AG09309 (cell line): ENCODE results near the gene TMEM240.
"Not testable (repeated sequence)": the region's sequence is repeated elsewhere in the genome, so short reads cannot be mapped to it uniquely, and the experiment has no call there.

Experiments
- DNase-seq: peaks from one replicate; pipeline ENCODE4 v3.0.0-alpha.2; 2010; ENCODE audit warnings: low read depth
- H3K4me3 ChIP-seq: 2 replicates; pipeline ENCODE4 v1.5.1; 2011; ENCODE audit warnings: mild to moderate bottlenecking, low read depth, low read length, moderate library complexity; ENCODE audit not compliant: control insufficient read depth
- TF ChIP-seq, protein P1 (sequence below): IDR thresholded peaks from 2 replicates; pipeline ENCODE4 v1.5.1; 2011; ENCODE audit warnings: mild to moderate bottlenecking, low read depth, low read length, inconsistent platforms; ENCODE audit not compliant: insufficient read depth, control insufficient read depth; ENCODE audit errors: missing control alignments

TMEM240 gene

DNA sequence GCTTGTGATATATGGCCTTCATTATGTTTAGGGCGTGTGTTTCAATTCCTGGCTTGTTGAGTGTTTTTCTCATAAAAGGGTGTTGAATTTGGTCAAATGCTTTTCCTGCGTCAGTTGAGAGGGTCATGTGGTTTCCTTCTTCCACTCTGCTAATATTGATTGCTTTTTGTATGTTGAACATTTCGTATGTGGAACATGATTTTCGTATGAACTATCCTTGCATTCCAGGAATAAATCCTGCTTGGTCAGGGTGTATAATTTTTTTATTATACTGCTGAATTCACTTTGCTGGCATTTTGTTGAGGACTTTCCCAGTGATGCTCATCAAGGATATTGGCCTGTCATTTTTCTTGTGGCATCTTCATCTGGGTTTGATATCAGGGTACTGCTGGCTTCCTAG, 33.1 kb downstream of the TMEM240 start:
- no peak overlapping the region for H3K4me3 ChIP-seq
- DNase-seq: no peak
- TF ChIP-seq, protein P1, sequence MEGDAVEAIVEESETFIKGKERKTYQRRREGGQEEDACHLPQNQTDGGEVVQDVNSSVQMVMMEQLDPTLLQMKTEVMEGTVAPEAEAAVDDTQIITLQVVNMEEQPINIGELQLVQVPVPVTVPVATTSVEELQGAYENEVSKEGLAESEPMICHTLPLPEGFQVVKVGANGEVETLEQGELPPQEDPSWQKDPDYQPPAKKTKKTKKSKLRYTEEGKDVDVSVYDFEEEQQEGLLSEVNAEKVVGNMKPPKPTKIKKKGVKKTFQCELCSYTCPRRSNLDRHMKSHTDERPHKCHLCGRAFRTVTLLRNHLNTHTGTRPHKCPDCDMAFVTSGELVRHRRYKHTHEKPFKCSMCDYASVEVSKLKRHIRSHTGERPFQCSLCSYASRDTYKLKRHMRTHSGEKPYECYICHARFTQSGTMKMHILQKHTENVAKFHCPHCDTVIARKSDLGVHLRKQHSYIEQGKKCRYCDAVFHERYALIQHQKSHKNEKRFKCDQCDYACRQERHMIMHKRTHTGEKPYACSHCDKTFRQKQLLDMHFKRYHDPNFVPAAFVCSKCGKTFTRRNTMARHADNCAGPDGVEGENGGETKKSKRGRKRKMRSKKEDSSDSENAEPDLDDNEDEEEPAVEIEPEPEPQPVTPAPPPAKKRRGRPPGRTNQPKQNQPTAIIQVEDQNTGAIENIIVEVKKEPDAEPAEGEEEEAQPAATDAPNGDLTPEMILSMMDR: no peak

DNA sequence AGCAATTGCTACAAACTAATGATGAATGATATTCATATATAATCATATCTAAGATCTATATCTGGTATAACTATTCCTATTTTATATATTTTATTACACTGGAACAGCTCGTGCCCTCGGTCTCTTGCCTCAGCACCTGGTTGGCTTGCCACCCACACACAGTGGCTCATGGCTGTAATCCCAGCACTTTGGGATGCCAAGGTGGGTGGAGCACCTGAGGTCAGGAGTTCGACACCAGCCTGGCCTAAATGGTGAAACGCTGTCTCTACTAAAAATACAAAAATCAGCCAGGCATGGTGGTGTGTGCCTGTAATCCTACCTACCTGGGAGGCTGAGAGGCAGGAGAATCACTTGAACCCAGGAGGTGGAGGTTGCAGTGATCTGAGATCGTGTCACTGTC, 34.6 kb downstream of the TMEM240 start:
- DNase-seq, H3K4me3 ChIP-seq: not testable (repeated sequence)

DNA sequence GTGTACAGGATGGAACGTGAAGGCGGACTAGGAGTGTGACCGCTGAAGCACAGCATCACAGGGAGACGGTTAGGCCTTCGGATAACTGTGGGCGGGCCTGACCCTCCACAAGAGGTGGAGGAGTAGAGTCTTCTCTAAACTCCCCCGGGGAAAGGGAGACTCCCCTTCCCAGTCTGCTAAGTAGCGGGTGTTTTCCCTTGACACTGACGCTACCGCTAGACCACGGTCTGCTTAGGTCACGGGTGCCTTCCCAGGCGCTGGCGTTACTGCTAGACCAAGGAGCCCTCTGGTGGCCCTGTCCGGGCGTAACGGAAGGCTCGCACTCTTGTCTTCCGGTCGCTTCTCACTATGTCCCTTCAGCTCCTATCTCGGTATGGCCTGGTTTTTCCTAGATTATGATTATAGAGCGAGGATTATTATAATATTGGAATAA, 35.0 kb downstream of the TMEM240 start:
- not testable (repeated sequence) for DNase-seq, H3K4me3 ChIP-seq

DNA sequence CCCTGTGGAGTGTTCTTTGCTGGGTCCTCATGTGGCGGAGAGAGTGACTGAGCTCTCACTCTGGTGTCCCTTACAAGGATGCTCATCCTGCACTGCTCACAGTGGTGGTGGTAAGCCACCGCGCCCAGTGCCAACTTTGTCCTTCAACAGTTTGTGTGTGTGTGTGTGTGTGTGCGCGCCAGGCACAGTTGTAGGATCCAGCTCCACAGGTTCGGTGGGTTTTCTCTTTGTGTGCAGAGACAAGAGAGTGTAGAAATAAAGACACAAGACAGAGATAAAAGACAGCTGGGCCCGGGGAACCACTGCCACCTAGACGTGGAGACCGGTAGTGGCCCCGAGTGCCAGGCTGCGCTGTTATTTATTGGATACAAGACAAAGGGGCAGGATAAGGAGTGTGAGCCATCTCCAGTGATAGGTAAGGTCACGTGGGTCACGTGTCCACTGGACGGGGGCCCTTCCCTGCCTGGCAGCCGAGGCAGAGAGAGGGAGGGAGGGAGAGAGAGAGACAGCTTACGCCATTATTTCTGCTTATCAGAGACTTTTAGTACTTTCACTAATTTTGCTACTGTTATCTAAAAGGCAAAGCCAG, 35.6 kb downstream of the TMEM240 start:
- not testable (repeated sequence) for DNase-seq, H3K4me3 ChIP-seq
- TF ChIP-seq, protein P1: peak; percentile 65

More for the DNA sequence above, 35.0 kb downstream of the TMEM240 start:
- TF ChIP-seq, protein P1: peak; percentile 26

DNA sequence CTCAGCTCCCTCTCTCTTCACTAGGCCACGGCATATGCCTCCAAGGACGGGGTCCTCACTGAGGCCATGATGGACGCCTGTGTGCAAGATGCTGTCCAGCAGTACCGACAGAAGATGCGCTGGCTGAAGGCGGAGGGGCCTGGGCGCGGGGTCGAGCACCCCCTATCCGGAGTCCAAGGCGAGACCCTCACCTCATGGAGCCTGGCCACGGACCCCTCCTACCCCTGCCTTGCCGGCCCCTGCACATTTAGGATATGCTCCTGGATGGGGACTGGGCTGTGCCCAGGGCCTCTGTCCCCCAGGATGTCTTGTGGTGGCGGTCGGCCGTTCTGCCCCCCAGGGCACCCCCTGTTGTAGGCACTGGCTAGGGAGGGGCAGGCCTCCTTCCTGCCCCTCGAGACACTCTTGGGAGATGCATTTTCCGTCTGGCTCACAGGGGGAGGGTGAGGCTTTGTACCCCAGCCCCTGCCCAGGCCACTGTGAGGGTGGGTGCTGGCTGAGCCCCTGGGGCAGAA, 44.9 kb downstream of the TMEM240 start:
- DNase-seq, H3K4me3 ChIP-seq: not testable (repeated sequence)

DNA sequence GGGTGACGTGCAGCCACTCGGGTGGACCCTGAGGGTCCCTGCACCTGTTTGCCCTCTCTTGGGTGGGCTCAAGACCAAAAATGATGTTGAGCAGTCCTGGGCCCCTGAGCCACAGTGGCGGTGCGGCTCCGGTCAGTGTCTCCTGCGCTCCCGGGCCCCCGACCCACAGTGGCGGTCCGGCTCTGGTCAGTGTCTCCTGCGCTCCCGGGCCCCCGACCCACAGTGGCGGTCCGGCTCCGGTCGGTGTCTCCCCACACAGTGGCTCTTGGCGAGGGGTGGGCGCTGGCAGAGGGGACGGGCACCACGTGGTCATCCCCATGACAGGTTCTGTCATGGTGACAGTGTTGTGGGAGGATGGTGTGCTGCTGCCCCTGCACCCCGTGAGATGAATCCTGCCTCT, 46.1 kb downstream of the TMEM240 start:
- H3K4me3 ChIP-seq, DNase-seq: not testable (repeated sequence)

DNA sequence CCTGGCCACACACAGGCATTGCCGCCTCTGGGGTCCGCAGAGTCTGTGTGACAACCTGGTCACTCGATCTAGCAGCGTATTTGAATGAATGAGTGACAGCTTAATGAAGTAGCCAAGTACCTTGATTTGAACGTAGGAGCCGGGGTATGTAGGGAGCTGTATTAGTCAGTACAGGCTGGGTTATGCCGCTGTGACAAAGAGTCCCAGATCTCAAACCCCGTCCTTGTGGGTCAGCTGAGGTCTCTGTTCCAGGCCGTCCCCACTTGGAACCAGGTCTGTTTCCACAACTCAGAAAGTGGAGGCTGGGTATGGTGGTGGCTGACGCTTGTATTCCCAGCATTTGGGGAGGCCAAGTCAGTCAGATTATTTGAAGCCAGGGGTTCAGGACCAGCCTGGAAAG, 48.8 kb downstream of the TMEM240 start:
- DNase-seq: no peak
- TF ChIP-seq, protein P1: no peak
- no peak overlapping the region for H3K4me3 ChIP-seq

DNA sequence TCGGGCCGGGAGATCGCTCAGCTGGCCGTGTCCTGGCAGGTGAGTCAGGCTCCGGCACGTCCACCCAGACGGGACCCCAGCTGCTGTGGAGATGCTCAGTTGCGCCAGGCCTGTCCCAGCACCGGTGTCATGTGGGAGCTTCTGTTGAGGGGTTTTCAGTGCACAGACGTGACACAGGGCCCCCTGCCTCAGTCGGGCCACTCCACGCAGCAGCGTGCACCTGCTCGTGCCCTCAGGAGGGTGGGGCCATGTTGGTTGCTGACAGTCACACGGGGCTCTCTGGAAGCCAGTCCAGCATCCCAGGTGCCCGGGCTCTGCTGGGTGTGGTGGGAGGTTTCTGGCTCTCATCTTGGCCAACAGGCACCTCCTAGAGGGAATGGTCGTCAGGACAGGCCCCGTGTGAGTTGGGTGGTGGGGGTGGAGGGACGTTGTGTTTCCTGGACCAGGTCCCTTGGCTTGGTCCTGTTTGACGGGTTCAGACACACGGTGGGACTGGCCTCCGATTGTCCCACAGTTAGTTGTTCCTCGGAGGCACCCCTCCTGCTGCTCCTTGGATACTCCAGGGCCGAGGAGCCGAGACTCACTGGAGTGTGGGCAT, 49.7 kb downstream of the TMEM240 start:
- H3K4me3 ChIP-seq: no peak overlapping the region
- TF ChIP-seq, protein P1: no peak
- no peak for DNase-seq
